HepG2 (cell line): ENCODE measurements around the gene KCNK18. TPM values are rescaled to one million over a fixed set of nuclear protein-coding genes. Genes with fewer than 3 reads are reported as not detected.
A peak's percentile ranks its signal among the peaks of the same experiment; 100 is the strongest.

ENCODE experiments used
- ATAC-seq: fragments of 200-7000 bp; cut with Tn5 transposase; 3 replicates; pipeline ENCODE4 v1.9.1; 2020; ENCODE audit warnings: mild to moderate bottlenecking, moderate library complexity
- BruUV-seq: library from RNA; stranded (reverse); fragments of 400-500 nt; replicated peaks from 2 replicates; lab custom pipeline; 2021; lab: Mats Ljungman, UMichigan
- CTCF ChIA-PET: fragments of 300-600 bp; formaldehyde crosslinking; extraction: SDS; loops from one replicate; lab custom pipeline; 2021; ENCODE audit warnings: low total read pairs, inconsistent platforms, low intra/inter-chr PET ratio; lab: Yijun Ruan, JAX
- POLR2A ChIA-PET: fragments of 350-600 bp; sonication (Branson Sonifier 250); formaldehyde crosslinking; loops from one replicate; lab custom pipeline; 2020; ENCODE audit warnings: antibody characterized with exemption, inconsistent platforms; lab: Yijun Ruan, JAX
- DNase-seq: peaks from one replicate; pipeline ENCODE4 v3.0.0-alpha.2; 2015; ENCODE audit warnings: low spot score
- FAIRE-seq: peaks from 3 replicates; lab custom pipeline; 2011; peaks lifted over from hg19 to GRCh38; lab: Jason Lieb, UNC
- H2AFZ ChIP-seq: one replicate; pipeline ENCODE4 v1.6.1; 2011; ENCODE audit warnings: low read length, inconsistent platforms
- H3K27ac ChIP-seq: fragments of 300-600 bp; 3 replicates; pipeline ENCODE4 v1.8.0; 2011; ENCODE audit warnings: mixed run types, mild to moderate bottlenecking, mixed read lengths, low read length, inconsistent platforms; ENCODE audit not compliant: insufficient read depth; ENCODE audit errors: extremely low read length
- H3K27me3 ChIP-seq, 2 experiments: fragments of 200-600 bp in 1 of 2; 2 replicates in 1 of 2; 3 replicates in 1 of 2; pipeline versions ENCODE4 v1.6.0 to v1.8.0; 2011; ENCODE audit warnings: low read length in 2 of 2, mild to moderate bottlenecking in 2 of 2, moderate library complexity in 2 of 2, inconsistent platforms in 1 of 2; ENCODE audit not compliant: insufficient read depth in 2 of 2, control insufficient read depth in 1 of 2
- H3K36me3 ChIP-seq, 2 experiments: fragments of 200-600 bp in 1 of 2; replicated peaks in 1 of 2; 2 replicates in 1 of 2; 3 replicates in 1 of 2; pipeline versions ENCODE4 v1.5.1 to v1.8.0; 2011; ENCODE audit warnings: low read length in 2 of 2, inconsistent platforms in 1 of 2; ENCODE audit not compliant: insufficient read depth in 2 of 2, control insufficient read depth in 1 of 2
- H3K4me1 ChIP-seq: 2 replicates; pipeline ENCODE4 v1.5.1; 2012; ENCODE audit warnings: low read length, inconsistent platforms; ENCODE audit not compliant: insufficient read depth
- H3K4me2 ChIP-seq: 2 replicates; pipeline ENCODE4 v1.6.0; 2011; ENCODE audit warnings: low read depth, low read length, inconsistent platforms
- H3K4me3 ChIP-seq, 3 experiments: fragments of 200-600 bp in 1 of 3; sonication (generic), shearing (Covaris generic) in 1 of 3; replicated peaks in 1 of 3; 2 replicates each; pipeline ENCODE4 v1.5.1; 2011 to 2016; ENCODE audit warnings: low read length in 3 of 3, inconsistent platforms in 2 of 3, low read depth in 2 of 3, mild to moderate bottlenecking in 2 of 3, control low read depth in 1 of 3, mixed read lengths in 1 of 3; ENCODE audit not compliant: insufficient read depth in 1 of 3
- H3K79me2 ChIP-seq: one replicate; pipeline ENCODE4 v1.6.1; 2011; ENCODE audit warnings: low read length, inconsistent platforms; ENCODE audit not compliant: insufficient read depth
- H3K9ac ChIP-seq: 2 replicates; pipeline ENCODE4 v1.6.0; 2011; ENCODE audit warnings: mild to moderate bottlenecking, low read depth, low read length, inconsistent platforms; ENCODE audit not compliant: insufficient read depth
- H3K9me3 ChIP-seq: 2 replicates; pipeline ENCODE4 v1.5.1; 2012; ENCODE audit warnings: mild to moderate bottlenecking, low read length
- H4K20me1 ChIP-seq: 2 replicates; pipeline ENCODE4 v1.6.0; 2011; ENCODE audit warnings: inconsistent platforms, mild to moderate bottlenecking, low read length, moderate library complexity; ENCODE audit not compliant: insufficient read depth
- DR1 ChIP-seq: sonication (generic); formaldehyde crosslinking; IDR thresholded peaks from 2 replicates; pipeline ENCODE4 v1.8.0; 2021; ENCODE audit warnings: mild to moderate bottlenecking, missing genetic modification reagents, inconsistent platforms
- GATA4 ChIP-seq: sonication (generic); IDR thresholded peaks from 2 replicates; pipeline ENCODE4 v1.6.1; 2016; ENCODE audit warnings: antibody characterized with exemption, low read depth, borderline replicate concordance
- HNF1B ChIP-seq: sonication (generic); formaldehyde crosslinking; IDR thresholded peaks from 2 replicates; pipeline ENCODE4 v1.5.1; 2020; ENCODE audit warnings: mild to moderate bottlenecking, moderate library complexity, missing genetic modification reagents
- MEIS1 ChIP-seq: sonication (generic); formaldehyde crosslinking; IDR thresholded peaks from 2 replicates; pipeline ENCODE4 v1.9.0; 2021; ENCODE audit warnings: mild to moderate bottlenecking, missing genetic modification reagents, moderate library complexity, borderline replicate concordance
- NRL ChIP-seq: sonication (generic); formaldehyde crosslinking; IDR thresholded peaks from 2 replicates; pipeline ENCODE4 v1.5.0; 2020; ENCODE audit warnings: missing genetic modification reagents, mild to moderate bottlenecking, moderate library complexity, borderline replicate concordance
- PHF5A ChIP-seq: IDR thresholded peaks from one replicate; pipeline ENCODE4 v1.6.1; 2018; ENCODE audit warnings: low read depth, missing genetic modification reagents; ENCODE audit not compliant: unreplicated experiment
- PRDM4 ChIP-seq: sonication (generic); formaldehyde crosslinking; IDR thresholded peaks from 2 replicates; pipeline ENCODE4 v1.9.0; 2021; ENCODE audit warnings: missing genetic modification reagents, borderline replicate concordance
- SATB2 ChIP-seq: sonication (generic); formaldehyde crosslinking; IDR thresholded peaks from 2 replicates; pipeline ENCODE4 v1.5.0; 2020; ENCODE audit warnings: missing genetic modification reagents
- SP140L ChIP-seq: sonication (generic); formaldehyde crosslinking; IDR thresholded peaks from 2 replicates; pipeline ENCODE4 v1.4.0; 2020; ENCODE audit warnings: missing genetic modification reagents, borderline replicate concordance
- SP2 ChIP-seq: sonication (generic); formaldehyde crosslinking; IDR thresholded peaks from 2 replicates; pipeline ENCODE4 v1.5.1; 2020; ENCODE audit warnings: mild to moderate bottlenecking, missing genetic modification reagents
- THYN1 ChIP-seq: sonication (generic); formaldehyde crosslinking; IDR thresholded peaks from 2 replicates; pipeline ENCODE4 v1.8.1; 2023; ENCODE audit warnings: low read depth, mild to moderate bottlenecking, moderate library complexity, missing genetic modification reagents, borderline replicate concordance
- U2AF1 ChIP-seq: fragments of 200-400 bp; formaldehyde crosslinking; optimal IDR thresholded peaks from 2 replicates; pipeline ENCODE3; 2017; ENCODE audit warnings: mild to moderate bottlenecking, low read depth, low read length
- XRCC5 ChIP-seq: fragments of 200-400 bp; formaldehyde crosslinking; optimal IDR thresholded peaks from 2 replicates; pipeline ENCODE3; 2017; ENCODE audit warnings: mild to moderate bottlenecking, low read length
- YEATS4 ChIP-seq: sonication (generic); formaldehyde crosslinking; IDR thresholded peaks from 2 replicates; pipeline ENCODE4 v1.4.0; 2020; ENCODE audit warnings: missing genetic modification reagents, borderline replicate concordance
- ZNF616 ChIP-seq: sonication (generic); formaldehyde crosslinking; IDR thresholded peaks from 2 replicates; pipeline ENCODE4 v1.5.0; 2020; ENCODE audit warnings: low read depth, mild to moderate bottlenecking, missing genetic modification reagents
- ZNF737 ChIP-seq: sonication (generic); formaldehyde crosslinking; IDR thresholded peaks from 2 replicates; pipeline ENCODE4 v1.5.0; 2020; ENCODE audit warnings: missing genetic modification reagents, mild to moderate bottlenecking, borderline replicate concordance
- ZNF749 ChIP-seq: sonication (generic); formaldehyde crosslinking; IDR thresholded peaks from 2 replicates; pipeline ENCODE4 v1.8.0; 2022; ENCODE audit warnings: mild to moderate bottlenecking, missing genetic modification reagents, moderate library complexity, borderline replicate concordance
- ZNF766 ChIP-seq: sonication (generic); formaldehyde crosslinking; IDR thresholded peaks from 2 replicates; pipeline ENCODE4 v1.5.0; 2020; ENCODE audit warnings: missing genetic modification reagents, borderline replicate concordance
- ZNF839 ChIP-seq: sonication (generic); formaldehyde crosslinking; IDR thresholded peaks from 2 replicates; pipeline ENCODE4 v1.4.0; 2020; ENCODE audit warnings: missing genetic modification reagents, mild to moderate bottlenecking, borderline replicate concordance
- ZNF878 ChIP-seq: sonication (generic); formaldehyde crosslinking; IDR thresholded peaks from 2 replicates; pipeline ENCODE4 v1.8.1; 2023; ENCODE audit warnings: mild to moderate bottlenecking, missing genetic modification reagents, moderate library complexity
- WGBS: methylation state at CpG from one replicate; pipeline ENCODE4 v1.1.6; 2017; ENCODE audit warnings: low lambda C conversion rate; 5-methylcytosine and 5-hydroxymethylcytosine counted together
- in situ Hi-C: cut with HindIII; loops from 2 replicates; pipeline ENCODE4 v1.10.0; 2017; ENCODE audit warnings: low pct_unique_long_range_greater_than_20kb; ENCODE audit not compliant: extremely low pct_ligation_motif_present
- intact Hi-C: fragments of 100-400 bp; cut with micrococcal nuclease; formaldehyde crosslinking; loops from one replicate; pipeline ENCODE4 v1.10.0; 2022; ENCODE audit not compliant: unreplicated experiment
- polyA plus RNA-seq, 8 experiments: library from polyadenylated mRNA; depleted of rRNA in 3 of 8; stranded (reverse) in 7 of 8; unstranded in 1 of 8; fragments of >200 nt; fragmentation: Illumina TruSeq in 4 of 8; extraction: Trizol in 4 of 8; gene quantifications; 2 replicates each; pipeline versions ENCODE4 v1.2.1 to v1.2.3, GENCODE V29; 2011 to 2016; ENCODE audit warnings: low read depth in 4 of 8, missing spikeins in 1 of 8, mixed read lengths in 1 of 8; ENCODE audit not compliant: insufficient read depth in 1 of 8
- total RNA-seq, 5 experiments: library from RNA; depleted of rRNA; stranded (reverse); fragments of >200 nt; fragmentation: Illumina TruSeq; extraction: Trizol; gene quantifications; 2 replicates each; pipeline ENCODE4 v1.2.3, GENCODE V29; 2016; ENCODE audit warnings: low read depth in 1 of 5

The KCNK18 gene
- total and polyA plus RNA-seq, 2 of the 13 experiments (the other 11 are each of a cell fraction or from before 2014, with no cell fraction given) = not detected

- H3K79me2 ChIP-seq = no peaks in the 10 kb centered on the region
- H4K20me1 ChIP-seq = no peaks in the 10 kb centered on the region
- BruUV-seq = no TSS peak
- in situ Hi-C loops (loop anchor here (5.0 to 10.0 kb wide), 2 partner anchors 161 to 368 kb away; partner anchors contain the start of gene SHTN1), intact Hi-C loops (loop anchor here (1.0 to 5.0 kb wide), 3 partner anchors 53 to 368 kb away; no protein-coding TSS in a partner anchor)
- CTCF ChIA-PET = interaction anchor here (0.9 to 5.0 kb wide), 2 partner anchors 9 to 369 kb away, joined by 3 to 60 read pairs; no protein-coding TSS in a partner anchor
- peak overlapping the region in 1 of 3 experiments; percentile 53; a peak in 1 of 6 replicates for H3K4me3 ChIP-seq
- H3K9ac ChIP-seq = no peak overlapping the region
- H3K4me1 ChIP-seq = peaks cover 17% of the 10 kb centered on the region
- DNase-seq (no peak), FAIRE-seq (no peak), ATAC-seq (peak; percentile 82)
- 6% methylated on average over 8 of the region's 51 CpGs for WGBS
- H3K27ac ChIP-seq = no peak overlapping the region
- H3K27me3 ChIP-seq = peaks cover 6 to 90% of the 10 kb centered on the region in 2 experiments
- no peaks in the 10 kb centered on the region for H3K36me3 ChIP-seq
- no peaks in the 10 kb centered on the region for H3K9me3 ChIP-seq
- H2AFZ ChIP-seq = no peak overlapping the region
- POLR2A ChIA-PET = no interaction called here
- H3K4me2 ChIP-seq = peak overlapping the region; percentile 71
- TF ChIP-seq XRCC5 = peak; percentile 34
- TF ChIP-seq ZNF839 = no peak
- TF ChIP-seq ZNF616 (CRISPR knock-in tag) = no peak
- TF ChIP-seq ZNF749 (CRISPR knock-in tag) = no peak
- no peak for TF ChIP-seq SP2 (CRISPR knock-in tag)
- TF ChIP-seq DR1 (CRISPR knock-in tag) = no peak
- TF ChIP-seq ZNF737 = no peak
- TF ChIP-seq YEATS4 = no peak
- TF ChIP-seq HNF1B (CRISPR knock-in tag) = 0 out of 2 replicates have a peak, but pooled peaks have one; percentile 14
- no peak for TF ChIP-seq GATA4
- TF ChIP-seq PHF5A (CRISPR knock-in tag) = no peak
- no peak for TF ChIP-seq SP140L (CRISPR knock-in tag)
- no peak for TF ChIP-seq ZNF878
- no peak for TF ChIP-seq NRL (CRISPR knock-in tag)
- no peak for TF ChIP-seq SATB2 (CRISPR knock-in tag)
- no peak for TF ChIP-seq MEIS1 (CRISPR knock-in tag)
- no peak for TF ChIP-seq ZNF766 (CRISPR knock-in tag)
- TF ChIP-seq THYN1 (CRISPR knock-in tag) = no peak
- TF ChIP-seq PRDM4 (CRISPR knock-in tag) = no peak
- no peak for TF ChIP-seq U2AF1
These were observed 31.5 kb upstream of the KCNK18 start for GRCh38 chr10:117165538-117166417.
